COLO829 (cell line): ENCODE measurements around the gene NTF4.
"Not testable (repeated sequence)": the region's sequence is repeated elsewhere in the genome, so short reads cannot be mapped to it uniquely, and the experiment has no call there.

ENCODE experiments used
- DNase-seq: peaks from one replicate; pipeline ENCODE4 v3.0.0; 2012; ENCODE audit warnings: low spot score

The NTF4 gene

DNA sequence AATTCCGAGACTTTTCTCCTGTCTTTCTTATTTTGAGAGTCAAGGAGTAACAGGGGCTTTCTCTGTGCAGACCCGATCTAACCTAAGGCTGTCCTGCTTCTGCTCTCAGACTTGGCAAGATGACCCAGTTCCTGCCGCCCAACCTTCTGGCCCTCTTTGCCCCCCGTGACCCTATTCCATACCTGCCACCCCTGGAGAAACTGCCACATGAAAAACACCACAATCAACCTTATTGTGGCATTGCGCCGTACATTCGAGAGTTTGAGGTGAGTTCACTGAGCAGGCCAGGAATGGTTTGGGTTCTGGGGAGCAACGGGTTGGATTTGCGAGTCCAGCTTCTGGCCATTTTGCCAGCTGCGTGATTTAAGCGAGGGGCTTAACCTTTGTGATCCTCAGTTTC, 21.7 kb upstream of the NTF4 start:
- no peak for DNase-seq

DNA sequence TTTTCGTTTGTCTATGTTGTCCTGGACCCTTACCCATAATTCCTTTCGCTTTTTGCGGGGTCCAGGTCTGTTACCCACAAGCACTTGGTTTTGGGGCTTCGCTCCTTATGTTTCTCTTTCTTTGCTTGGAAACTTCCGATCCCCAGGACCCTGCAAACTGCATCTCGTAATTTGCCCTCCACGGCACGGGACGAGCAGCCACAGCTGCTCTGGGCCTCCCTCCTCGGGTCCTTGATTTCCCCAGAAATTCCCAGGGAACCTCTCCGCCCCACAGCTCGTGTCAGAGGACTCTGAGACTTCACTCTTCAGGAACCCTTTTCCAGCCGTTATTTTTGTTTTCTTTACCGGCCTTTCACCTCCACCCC, 21.2 kb upstream of the NTF4 start:
- no peak for DNase-seq

- DNase-seq = peak; percentile 100
These were observed 20.6 kb upstream of the NTF4 start, which contains the start of gene SNRNP70 for GRCh38 chr19:49085020-49085867. Gene SNRNP70, plus strand, starts transcription at chr19:49085451. Its CDS starts 964 bp downstream, at chr19:49086415.

DNA sequence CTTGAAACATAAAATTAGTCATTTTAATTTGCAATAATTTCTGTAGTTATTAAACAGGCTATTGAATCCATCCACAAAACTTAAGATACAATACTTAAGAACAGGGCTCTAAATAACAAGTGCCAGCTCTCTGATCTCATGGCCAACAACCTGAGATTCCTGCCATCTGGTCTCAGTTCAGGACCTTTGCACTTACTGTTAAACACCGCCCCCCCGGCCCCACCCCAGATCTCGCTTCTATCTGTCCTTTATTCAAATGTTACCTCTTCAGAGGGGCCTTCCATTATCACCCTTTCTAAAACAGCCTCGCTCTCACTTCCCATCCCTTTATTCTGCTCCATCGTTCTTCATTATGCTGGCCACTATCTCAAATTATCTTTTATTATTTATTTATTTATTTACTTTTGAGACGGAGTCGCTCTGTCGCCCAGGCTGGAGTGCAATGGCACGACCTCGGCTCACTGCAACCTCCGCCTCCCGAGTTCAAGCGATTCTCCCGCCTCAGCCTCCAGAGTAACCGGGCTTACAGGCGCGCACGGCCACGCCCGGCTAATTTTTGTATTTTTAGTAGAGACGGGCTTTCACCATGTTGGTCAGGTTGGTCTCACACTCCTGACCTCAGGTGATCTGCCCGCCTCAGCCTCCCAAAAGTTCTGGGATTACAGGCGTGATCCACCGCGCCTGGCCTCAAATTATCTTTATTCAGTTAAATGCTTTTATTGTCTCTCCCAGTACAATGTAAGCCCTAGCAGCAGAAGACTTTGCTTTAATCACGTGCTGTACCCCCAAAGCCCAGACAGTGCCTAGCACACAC, 19.8 kb upstream of the NTF4 start:
- no peak for DNase-seq

GRCh38 chr19:49081273-49081672, 16.7 kb upstream of the NTF4 start:
- DNase-seq = no peak

GRCh38 chr19:49080392-49080791, 15.8 kb upstream of the NTF4 start:
- no peak for DNase-seq

DNA sequence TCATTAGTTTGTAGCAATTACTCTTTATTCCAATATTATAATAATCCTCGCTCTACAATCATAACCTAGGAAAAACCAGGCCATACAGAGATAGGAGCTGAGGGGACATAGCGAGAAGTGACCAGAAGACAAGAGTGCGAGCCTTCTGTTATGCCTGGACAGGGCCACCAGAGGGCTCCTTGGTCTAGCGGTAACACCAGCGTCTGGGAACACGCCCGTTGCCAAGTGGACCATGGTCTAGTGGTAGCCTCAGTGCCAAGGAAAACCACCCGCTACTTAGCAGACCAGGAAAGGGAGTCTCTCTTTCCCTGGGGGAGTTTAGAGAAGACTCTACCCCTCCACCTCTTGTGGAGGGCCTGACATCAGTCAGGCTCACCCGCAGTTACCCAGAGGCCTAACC, 10.3 kb upstream of the NTF4 start:
- DNase-seq = not testable (repeated sequence)

- DNase-seq = no peak
These were observed 9.1 kb upstream of the NTF4 start for GRCh38 chr19:49073514-49074378.

DNA sequence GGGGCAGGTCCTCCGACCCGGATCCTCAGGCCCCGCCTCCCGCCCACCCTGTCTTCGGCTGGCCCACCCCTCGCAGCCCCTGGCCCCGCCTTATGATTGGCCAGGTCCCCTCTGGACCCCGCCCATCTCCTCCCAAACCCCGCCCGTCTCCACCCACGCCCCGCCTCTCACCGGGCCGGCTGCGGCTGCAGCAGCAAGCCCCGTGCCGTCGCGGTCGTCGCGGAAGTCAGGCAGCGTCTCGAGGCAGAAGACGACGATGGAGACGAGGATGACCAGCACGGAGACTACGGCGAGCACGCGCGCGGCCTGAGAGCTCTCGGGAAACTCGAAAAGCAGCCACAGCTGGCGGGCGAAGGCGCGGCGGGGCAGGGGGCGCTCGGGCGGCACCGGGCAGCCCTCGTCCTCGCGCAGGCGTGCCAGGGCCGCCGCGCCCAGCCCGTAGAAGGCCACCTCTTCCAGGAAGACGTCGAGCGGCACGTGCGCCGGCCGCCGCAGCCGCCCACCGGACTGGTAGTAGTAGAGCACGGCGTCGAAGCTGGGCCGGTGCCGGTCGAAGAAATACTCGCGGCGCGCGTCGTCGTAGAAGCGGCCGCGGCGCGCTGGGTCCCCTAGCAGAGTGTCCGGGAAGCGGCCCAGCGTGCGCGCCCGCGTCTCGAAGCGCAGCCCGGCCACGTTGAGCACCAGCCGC, 7.4 kb upstream of the NTF4 start:
- no peak for DNase-seq

- no peak for DNase-seq
These were observed 5.8 kb upstream of the NTF4 start for GRCh38 chr19:49070416-49070815.

DNA sequence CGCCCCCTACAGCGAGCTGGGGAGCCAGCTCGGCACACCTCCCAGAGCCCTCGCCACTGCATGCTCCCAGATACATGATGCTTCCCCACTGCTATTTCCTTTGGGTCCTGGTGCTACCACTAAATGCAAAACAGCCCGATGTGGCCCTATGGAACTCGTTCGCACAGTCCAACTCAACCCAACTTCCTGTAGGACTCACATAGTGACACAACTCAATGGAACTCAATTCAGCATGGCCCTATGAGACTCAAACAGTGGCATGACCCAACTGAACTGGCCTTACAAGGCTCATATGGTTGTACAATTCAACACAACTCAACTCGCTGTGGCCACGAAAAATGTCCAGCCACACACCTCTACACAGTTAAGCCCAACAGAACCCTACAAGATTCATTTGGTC, 4.4 kb upstream of the NTF4 start:
- DNase-seq = no peak

DNA sequence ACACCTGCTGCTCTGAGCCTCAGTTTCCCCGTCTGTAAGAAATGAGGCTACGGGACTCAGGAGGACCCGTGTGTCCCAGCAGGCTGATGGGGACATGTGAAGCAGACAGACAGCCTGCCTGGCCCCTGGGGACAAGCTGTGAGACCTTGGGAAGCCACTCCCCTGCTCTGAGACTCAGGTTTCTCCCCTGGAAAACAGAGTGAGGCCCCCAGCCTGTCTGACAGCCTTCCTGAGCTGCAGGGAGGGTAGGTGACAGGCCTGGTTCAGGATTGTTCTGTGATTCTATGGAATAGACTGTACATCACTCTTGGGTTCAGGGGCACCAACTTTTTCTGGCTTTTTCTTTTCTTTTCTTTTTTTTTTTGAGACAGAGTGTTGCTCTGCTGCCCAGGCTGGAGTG, 2.9 kb upstream of the NTF4 start:
- DNase-seq = no peak

DNA sequence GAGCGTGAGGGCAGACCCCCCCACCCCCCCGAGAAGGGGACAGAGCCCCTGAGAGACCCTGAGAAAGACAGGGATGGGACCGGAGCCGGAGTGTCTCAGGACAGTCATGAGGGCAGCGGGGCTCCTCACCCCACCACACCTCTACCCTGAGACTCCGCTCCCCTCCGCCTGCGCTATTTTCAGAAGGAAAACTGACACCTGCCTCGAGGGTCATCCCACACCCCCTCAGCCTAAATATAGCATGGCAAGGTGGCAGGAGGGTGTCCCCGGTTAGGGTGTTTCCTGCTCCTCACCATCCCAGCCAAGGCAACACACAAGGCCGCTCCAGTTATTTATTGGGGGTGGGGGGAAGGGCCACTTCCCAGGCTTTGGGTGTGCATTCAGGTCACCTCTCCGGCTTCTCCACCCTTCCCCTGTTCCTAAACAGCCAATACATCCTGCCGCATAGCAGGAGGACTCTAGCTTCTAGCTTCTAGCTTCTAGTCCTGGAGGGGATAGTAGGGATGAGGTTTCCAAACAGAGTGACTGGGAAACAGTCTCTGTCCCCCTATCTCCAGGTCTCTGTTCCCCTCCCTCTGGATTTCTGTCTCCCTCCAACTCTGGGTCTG, 1.4 kb upstream of the NTF4 start:
- no peak for DNase-seq

DNA sequence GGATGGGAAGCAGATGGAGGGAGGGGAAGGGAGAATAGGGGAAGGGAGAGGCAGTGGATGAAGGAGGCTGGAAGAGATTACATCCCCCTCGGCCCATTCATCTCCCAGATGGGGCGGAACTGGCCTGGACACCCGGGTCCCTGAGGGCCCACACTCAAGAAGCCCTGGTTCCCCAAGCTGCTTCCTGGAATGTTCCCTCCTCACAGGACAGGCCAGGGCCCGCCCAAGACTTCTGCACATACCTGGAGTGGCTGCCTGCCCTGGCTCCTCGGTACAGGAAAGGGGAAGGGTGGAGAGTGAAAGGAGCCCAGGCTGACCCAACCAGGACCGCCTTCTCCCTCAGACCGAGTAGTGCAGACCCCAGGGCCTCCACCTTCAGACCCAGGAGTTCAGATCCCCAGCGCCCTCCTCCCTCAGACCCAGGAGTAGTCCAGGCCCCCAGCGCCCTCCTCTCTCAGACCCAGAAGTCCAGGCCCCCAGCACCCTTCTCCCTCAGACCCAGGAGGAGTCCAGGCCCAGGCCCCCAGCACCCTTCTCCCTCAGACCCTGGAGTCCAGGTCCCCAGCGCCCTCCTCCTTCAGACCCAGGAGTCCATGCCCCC, 489 bp downstream of the NTF4 start:
- no peak for DNase-seq

GRCh38 chr19:49061445-49061844, 3.2 kb downstream of the NTF4 start:
- no peak for DNase-seq

DNA sequence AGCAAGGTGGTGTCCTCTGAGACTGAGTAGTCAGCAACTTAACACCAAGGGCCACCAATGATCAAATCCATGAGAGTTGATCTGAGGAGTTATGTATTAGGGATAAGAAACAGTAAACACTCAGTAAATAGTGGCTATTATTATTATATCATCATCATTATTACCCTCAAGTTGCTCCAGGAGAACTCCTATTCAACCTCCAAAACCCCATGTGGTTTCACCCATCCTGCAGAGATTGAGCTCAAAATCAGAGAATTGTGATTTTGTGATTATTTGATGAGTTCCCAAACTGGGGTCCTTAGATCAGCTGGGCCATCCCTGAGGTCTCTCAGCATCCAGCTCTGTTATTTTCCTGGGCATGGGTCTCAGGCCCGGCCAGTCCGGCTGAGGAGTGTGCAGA, 3.6 kb downstream of the NTF4 start:
- DNase-seq = no peak

GRCh38 chr19:49059053-49059452, 5.6 kb downstream of the NTF4 start:
- no peak for DNase-seq

DNA sequence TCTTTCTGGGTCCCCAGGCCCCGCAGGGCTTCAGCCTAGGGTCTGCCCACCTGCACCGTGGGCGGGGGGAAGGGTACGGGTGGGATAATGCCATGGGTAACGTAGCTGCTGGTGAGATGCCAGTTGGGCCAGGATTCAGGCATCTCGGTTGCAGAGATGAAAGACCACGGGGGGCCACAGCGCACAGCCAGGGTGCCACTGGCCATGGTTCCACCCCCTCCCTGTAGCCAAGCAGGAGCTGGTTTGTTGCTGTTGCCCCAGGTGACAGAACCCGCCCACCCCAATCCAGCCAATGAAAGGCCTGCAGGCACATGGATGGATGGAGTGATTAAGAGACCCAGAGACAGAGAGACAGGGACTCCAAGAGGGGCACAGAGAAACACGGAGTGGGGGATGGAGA, 6.1 kb downstream of the NTF4 start:
- DNase-seq = no peak

GRCh38 chr19:49057636-49058234, 6.9 kb downstream of the NTF4 start, which contains the start of gene CGB7:
Gene CGB7, minus strand, starts transcription at chr19:49057749. Its CDS starts 2,374 bp downstream, at chr19:49055375.
- DNase-seq = peak; percentile 69

DNA sequence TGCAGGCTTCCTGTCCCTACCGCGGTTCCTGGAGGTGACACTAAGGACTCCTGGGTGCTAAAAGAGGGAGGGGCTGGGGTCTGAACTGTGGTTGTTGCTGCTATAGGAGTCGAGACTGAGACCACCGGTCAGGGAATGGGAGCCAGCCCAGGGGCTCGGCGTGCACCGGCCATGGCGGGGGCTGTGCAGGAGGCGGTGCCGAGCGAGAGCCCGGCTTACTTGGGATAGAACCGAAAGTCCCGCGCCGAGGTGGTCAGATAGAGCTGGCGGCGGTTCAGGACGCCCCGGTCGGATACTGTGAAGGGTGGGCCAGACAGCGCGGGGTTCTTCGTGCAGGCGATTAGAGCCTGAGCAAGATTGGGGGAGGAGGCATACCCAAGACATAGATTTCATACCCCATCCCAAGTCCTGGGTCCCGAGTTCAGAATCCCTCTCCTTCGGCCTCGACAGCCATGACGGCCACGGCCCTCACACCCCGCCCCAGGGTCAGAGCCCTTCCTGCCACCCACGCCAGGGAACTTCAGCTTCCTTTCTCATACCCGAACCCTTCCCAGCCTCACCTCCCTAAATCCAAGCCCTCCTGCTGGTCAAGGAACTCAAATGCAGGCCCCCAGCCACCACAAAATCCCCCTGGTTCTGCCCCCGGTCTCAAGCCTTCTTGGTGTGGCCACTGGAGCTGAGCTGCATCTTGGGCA, 7.6 kb downstream of the NTF4 start:
- DNase-seq = not testable (repeated sequence)
